Measurements from ENCODE around the gene ARFGEF2.
"Not testable (repeated sequence)": the region's sequence is repeated elsewhere in the genome, so short reads cannot be mapped to it uniquely, and the experiment has no call there.

The ARFGEF2 gene

DNA sequence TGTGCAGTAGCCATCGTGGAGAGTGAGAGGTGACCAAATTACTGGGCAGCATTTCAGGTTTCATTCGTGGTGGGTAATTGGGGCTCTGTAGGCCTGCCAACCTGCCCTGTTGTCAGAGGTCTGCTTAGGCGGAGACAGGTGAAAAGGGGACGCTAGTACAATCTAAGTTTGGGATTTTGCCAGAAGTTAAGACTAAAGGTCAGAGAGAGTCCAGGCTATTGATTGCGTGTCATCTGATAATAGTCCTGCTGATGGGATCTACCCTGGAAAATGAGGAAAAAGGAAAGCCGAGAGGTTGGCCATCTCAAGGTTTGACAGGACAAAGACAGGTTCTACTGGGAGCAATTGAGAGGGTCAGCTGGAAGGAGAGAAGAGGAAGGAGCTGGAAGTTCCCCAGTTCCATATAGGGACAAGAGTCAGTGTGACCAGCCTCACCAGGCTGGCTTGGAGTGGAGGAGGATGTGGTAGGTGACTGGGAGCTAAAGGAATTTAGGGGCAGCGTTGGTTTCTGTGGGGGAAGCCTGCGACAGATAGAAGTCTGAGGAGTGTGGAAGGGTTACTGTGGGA lies 10.9 kb downstream of the ARFGEF2 start:
- Histone ChIP-seq H3K36me3 (replicated peaks; ENCODE audit: low read depth, low read length) (peaks cover 3% of the 10 kb centered on the region), H3K4me3 (ENCODE audit: low read length) (no peak overlapping the region), H3K9ac (ENCODE audit: low read length) (no peak overlapping the region), H3K79me2 (ENCODE audit: low read length) (peaks cover 75% of the 10 kb centered on the region), H3K4me2 (ENCODE audit: low read length) (no peak overlapping the region), H3K9me3 (ENCODE audit: insufficient read depth, low read length) (no peaks in the 10 kb centered on the region), H2AFZ (ENCODE audit: low read depth, low read length) (no peak overlapping the region), H3K4me1 (ENCODE audit: low read length) (no peaks in the 10 kb centered on the region), H4K20me1 (ENCODE audit: insufficient read depth, low read length) (peaks cover 55% of the 10 kb centered on the region), H3K27ac (ENCODE audit: low read length) (no peak overlapping the region), H3K27me3 (ENCODE audit: low read depth, low read length) (no peaks in the 10 kb centered on the region)
- no peak for TF ChIP-seq EZH2phosphoT487 (IDR thresholded peaks at IDR 0.05; ENCODE audit: low read depth)
- TF ChIP-seq, protein P1, sequence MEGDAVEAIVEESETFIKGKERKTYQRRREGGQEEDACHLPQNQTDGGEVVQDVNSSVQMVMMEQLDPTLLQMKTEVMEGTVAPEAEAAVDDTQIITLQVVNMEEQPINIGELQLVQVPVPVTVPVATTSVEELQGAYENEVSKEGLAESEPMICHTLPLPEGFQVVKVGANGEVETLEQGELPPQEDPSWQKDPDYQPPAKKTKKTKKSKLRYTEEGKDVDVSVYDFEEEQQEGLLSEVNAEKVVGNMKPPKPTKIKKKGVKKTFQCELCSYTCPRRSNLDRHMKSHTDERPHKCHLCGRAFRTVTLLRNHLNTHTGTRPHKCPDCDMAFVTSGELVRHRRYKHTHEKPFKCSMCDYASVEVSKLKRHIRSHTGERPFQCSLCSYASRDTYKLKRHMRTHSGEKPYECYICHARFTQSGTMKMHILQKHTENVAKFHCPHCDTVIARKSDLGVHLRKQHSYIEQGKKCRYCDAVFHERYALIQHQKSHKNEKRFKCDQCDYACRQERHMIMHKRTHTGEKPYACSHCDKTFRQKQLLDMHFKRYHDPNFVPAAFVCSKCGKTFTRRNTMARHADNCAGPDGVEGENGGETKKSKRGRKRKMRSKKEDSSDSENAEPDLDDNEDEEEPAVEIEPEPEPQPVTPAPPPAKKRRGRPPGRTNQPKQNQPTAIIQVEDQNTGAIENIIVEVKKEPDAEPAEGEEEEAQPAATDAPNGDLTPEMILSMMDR (IDR thresholded peaks at IDR 0.05; ENCODE audit: low read depth, low read length), result no peak

DNA sequence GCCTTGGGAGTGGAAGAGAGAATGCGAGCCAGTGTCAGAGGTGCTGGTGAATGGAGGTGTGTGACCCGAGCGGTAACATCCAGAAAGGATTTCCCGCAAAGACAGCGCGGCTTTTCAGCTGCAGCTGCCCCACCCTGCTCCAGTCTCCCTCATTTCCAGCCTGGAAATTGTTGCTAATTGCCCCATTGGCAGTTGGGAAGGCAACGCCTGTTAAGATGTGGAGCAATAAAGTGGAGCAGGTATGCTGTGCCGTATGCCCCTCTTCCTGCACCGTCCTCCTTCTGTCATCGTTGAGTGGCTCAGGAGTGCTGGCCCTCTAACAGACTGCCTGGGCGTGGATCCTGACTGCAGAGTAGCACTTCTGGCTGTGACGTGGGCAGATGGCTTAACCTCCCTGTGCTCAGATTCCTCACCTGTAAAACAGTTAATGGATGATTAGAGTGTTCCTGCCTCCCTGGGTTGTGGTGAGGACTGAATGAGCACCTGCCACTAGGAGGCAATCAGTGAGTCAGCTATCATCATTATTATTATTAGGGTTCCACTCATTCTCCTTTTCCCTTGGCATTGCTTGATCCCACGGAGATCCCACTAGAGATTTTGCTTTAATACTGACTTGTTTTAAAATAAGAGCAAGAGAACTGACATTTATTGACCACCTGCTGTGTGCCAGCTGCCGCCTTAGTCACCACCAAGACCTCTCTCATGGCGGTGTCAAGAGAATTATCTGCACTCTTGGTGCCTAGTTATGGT lies 11.7 kb downstream of the ARFGEF2 start:
- H3K9me3 ChIP-seq (ENCODE audit: insufficient read depth, low read length), result no peaks in the 10 kb centered on the region
- peaks cover 76% of the 10 kb centered on the region for H3K79me2 ChIP-seq (ENCODE audit: low read length)
- no peaks in the 10 kb centered on the region for H3K4me1 ChIP-seq (ENCODE audit: low read length)
- H3K36me3 ChIP-seq (replicated peaks; ENCODE audit: low read depth, low read length), result peaks cover 3% of the 10 kb centered on the region
- no peak overlapping the region for H2AFZ ChIP-seq (ENCODE audit: low read depth, low read length)
- TF ChIP-seq, protein P1 (IDR thresholded peaks at IDR 0.05; ENCODE audit: low read depth, low read length), result no peak
- no peak for TF ChIP-seq EZH2phosphoT487 (IDR thresholded peaks at IDR 0.05; ENCODE audit: low read depth)
- H3K4me3 ChIP-seq (ENCODE audit: low read length), result no peak overlapping the region
- no peaks in the 10 kb centered on the region for H3K27me3 ChIP-seq (ENCODE audit: low read depth, low read length)
- no peak overlapping the region for H3K4me2 ChIP-seq (ENCODE audit: low read length)
- no peak overlapping the region for H3K27ac ChIP-seq (ENCODE audit: low read length)
- peaks cover 63% of the 10 kb centered on the region for H4K20me1 ChIP-seq (ENCODE audit: insufficient read depth, low read length)
- H3K9ac ChIP-seq (ENCODE audit: low read length), result no peak overlapping the region

DNA sequence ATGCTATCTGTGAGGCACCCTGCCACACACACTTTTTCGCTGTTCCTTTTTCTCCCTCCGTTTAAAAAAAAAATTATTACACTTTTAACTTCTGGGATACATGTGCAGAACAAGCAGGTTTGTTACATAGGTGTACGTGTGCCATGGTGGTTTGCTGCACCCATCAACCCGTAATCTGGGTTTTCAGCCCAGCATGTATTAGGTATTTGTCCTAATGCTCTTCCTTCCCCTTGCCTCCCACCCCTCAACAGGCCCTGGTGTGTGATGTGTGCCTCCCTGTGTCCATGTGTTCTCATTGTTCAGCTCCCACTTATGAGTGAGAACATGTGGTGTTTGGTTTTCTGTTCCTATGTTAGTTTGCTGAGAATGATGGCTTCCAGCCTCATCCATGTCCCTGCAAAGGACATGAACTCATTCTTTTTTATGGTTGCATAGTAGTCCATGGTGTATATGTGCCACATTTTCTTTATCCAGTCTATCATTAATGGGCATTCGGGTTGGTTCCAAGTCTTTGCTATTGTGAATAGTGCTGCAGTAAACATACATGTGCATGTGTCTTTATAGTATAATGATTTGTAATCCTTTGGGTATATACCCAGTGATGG lies 12.9 kb downstream of the ARFGEF2 start:
- H3K27me3 ChIP-seq (ENCODE audit: low read depth, low read length), result not testable (repeated sequence)

DNA sequence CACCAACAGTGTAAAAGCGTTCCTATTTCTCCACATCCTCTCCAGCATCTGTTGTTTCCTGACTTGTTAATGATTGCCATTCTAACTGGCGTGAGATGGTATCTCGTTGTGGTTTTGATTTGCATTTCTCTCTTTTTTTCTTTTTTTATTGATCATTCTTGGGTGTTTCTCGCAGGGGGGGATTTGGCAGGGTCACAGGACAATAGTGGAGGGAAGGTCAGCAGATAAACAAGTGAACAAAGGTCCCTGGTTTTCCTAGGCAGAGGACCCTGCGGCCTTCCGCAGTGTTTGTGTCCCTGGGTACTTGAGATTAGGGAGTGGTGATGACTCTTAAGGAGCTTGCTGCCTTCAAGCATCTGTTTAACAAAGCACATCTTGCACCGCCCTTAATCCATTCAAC lies 13.5 kb downstream of the ARFGEF2 start:
- not testable (repeated sequence) for H3K4me3 ChIP-seq (ENCODE audit: low read length)
- peaks cover 58% of the 10 kb centered on the region for H4K20me1 ChIP-seq (ENCODE audit: insufficient read depth, low read length)

More for the DNA sequence above, 12.9 kb downstream of the ARFGEF2 start:
- Histone ChIP-seq H4K20me1 (ENCODE audit: insufficient read depth, low read length) (peaks cover 58% of the 10 kb centered on the region), H3K79me2 (ENCODE audit: low read length) (peaks cover 75% of the 10 kb centered on the region)
- H3K36me3 ChIP-seq (replicated peaks; ENCODE audit: low read depth, low read length); H3K4me3 ChIP-seq (ENCODE audit: low read length); H3K27ac ChIP-seq (ENCODE audit: low read length); H3K4me1 ChIP-seq (ENCODE audit: low read length); H3K4me2 ChIP-seq (ENCODE audit: low read length); H3K9ac ChIP-seq (ENCODE audit: low read length); H2AFZ ChIP-seq (ENCODE audit: low read depth, low read length); H3K9me3 ChIP-seq (ENCODE audit: insufficient read depth, low read length): not testable (repeated sequence)

DNA sequence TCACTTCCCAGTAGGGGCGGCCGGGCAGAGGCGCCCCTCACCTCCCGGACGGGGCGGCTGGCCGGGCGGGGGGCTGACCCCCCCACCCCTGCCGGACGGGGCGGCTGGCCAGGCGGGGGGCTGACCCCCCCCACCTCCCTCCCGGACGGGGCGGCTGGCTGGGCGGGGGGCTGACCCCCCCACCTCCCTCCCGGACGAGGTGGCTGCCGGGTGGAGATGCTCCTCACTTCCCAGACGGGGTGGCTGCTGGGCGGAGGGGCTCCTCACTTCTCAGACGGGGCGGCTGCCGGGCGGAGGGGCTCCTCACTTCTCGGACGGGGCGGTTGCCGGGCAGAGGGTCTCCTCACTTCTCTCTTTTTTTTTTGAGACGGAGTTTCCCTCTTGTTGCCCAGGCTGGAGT lies 14.7 kb downstream of the ARFGEF2 start:
- Histone ChIP-seq H3K79me2 (ENCODE audit: low read length) (peaks cover 70% of the 10 kb centered on the region), H4K20me1 (ENCODE audit: insufficient read depth, low read length) (peaks cover 56% of the 10 kb centered on the region)
- not testable (repeated sequence) for H3K9me3 ChIP-seq (ENCODE audit: insufficient read depth, low read length); H3K27ac ChIP-seq (ENCODE audit: low read length); H3K4me2 ChIP-seq (ENCODE audit: low read length); H3K36me3 ChIP-seq (replicated peaks; ENCODE audit: low read depth, low read length); H3K27me3 ChIP-seq (ENCODE audit: low read depth, low read length); H3K4me1 ChIP-seq (ENCODE audit: low read length); H2AFZ ChIP-seq (ENCODE audit: low read depth, low read length); H3K9ac ChIP-seq (ENCODE audit: low read length); H3K4me3 ChIP-seq (ENCODE audit: low read length)

More for the DNA sequence above, 13.5 kb downstream of the ARFGEF2 start:
- not testable (repeated sequence) for H2AFZ ChIP-seq (ENCODE audit: low read depth, low read length); H3K27ac ChIP-seq (ENCODE audit: low read length); H3K4me2 ChIP-seq (ENCODE audit: low read length); H3K9ac ChIP-seq (ENCODE audit: low read length); H3K36me3 ChIP-seq (replicated peaks; ENCODE audit: low read depth, low read length); H3K27me3 ChIP-seq (ENCODE audit: low read depth, low read length); H3K9me3 ChIP-seq (ENCODE audit: insufficient read depth, low read length); H3K4me1 ChIP-seq (ENCODE audit: low read length)
- H3K79me2 ChIP-seq (ENCODE audit: low read length), result peaks cover 75% of the 10 kb centered on the region
